ENCODE measurements around the gene BBS2.

The BBS2 gene

GRCh38 chr16:56514845-56515244, 5.0 kb downstream of the BBS2 start:
- Histone ChIP-seq H3K27me3 (ENCODE audit: control insufficient read depth in 3 of 3, insufficient read depth in 3 of 3, low read depth in 1 of 3, low read length in 3 of 3) (no peaks in the 10 kb centered on the region), H4K91ac (ENCODE audit: low read depth, low read length, poor library complexity) (no peak overlapping the region), H2AFZ (ENCODE audit: low read length) (no peak overlapping the region), H3K4me3 (ENCODE audit: low read length in 2 of 2) (no peak overlapping the region), H3K4ac (ENCODE audit: low read length) (no peak overlapping the region), H2AK5ac (ENCODE audit: low read depth, low read length) (no peak overlapping the region), H3K4me1 (ENCODE audit: control insufficient read depth in 2 of 2, insufficient read depth in 1 of 2, low read depth in 1 of 2, low read length in 2 of 2) (peaks cover 1% of the 10 kb centered on the region in 2 donors), H2BK12ac (ENCODE audit: low read length) (no peak overlapping the region), H3K23ac (ENCODE audit: low read depth, low read length, poor library complexity) (no peak overlapping the region), H3K9me3 (replicated peaks in 1 of 2; ENCODE audit: control insufficient read depth in 2 of 2, insufficient read depth in 1 of 2, low read depth in 1 of 2, low read length in 2 of 2) (peaks cover 0 to 5% of the 10 kb centered on the region in 2 donors), H3K4me2 (ENCODE audit: insufficient read depth, low read length, poor library complexity, severe bottlenecking) (no peak overlapping the region), H2BK120ac (ENCODE audit: low read depth, low read length) (no peak overlapping the region), H2BK15ac (ENCODE audit: low read length) (no peak overlapping the region), H3K14ac (ENCODE audit: low read length) (no peak overlapping the region), H3K27ac (replicated peaks; ENCODE audit: low read length) (no peak overlapping the region), H4K8ac (ENCODE audit: low read depth, low read length) (no peak overlapping the region), H3K79me1 (ENCODE audit: low read depth, low read length) (no peaks in the 10 kb centered on the region), H3K18ac (ENCODE audit: low read length) (no peak overlapping the region), H3K9ac (ENCODE audit: low read depth, low read length, poor library complexity) (no peak overlapping the region), H3K36me3 (replicated peaks in 1 of 2; ENCODE audit: control insufficient read depth in 2 of 2, insufficient read depth in 2 of 2, low read length in 2 of 2) (peaks cover 0 to 33% of the 10 kb centered on the region in 2 donors), H2BK5ac (ENCODE audit: low read length) (no peak overlapping the region)
- DNase-seq (ENCODE audit: low spot score): no peak
- no CpG with 5 or more reads among the region's 3 CpGs for WGBS, 2 donors (ENCODE audit: extremely low coverage in 2 of 2, insufficient read length in 2 of 2, insufficient replicate concordance in 1 of 2)

GRCh38 chr16:56513972-56514371, 5.9 kb downstream of the BBS2 start:
- H3K14ac ChIP-seq (ENCODE audit: low read length): no peak overlapping the region
- WGBS, 2 donors (ENCODE audit: extremely low coverage in 2 of 2, insufficient read length in 2 of 2, insufficient replicate concordance in 1 of 2): no CpG with 5 or more reads among the region's 3 CpGs
- DNase-seq (ENCODE audit: low spot score): no peak

GRCh38 chr16:56513091-56513490, 6.7 kb downstream of the BBS2 start:
- H3K4me3 ChIP-seq (ENCODE audit: low read length in 2 of 2): no peak overlapping the region
- no peak overlapping the region for H3K4me2 ChIP-seq (ENCODE audit: insufficient read depth, low read length, poor library complexity, severe bottlenecking)
- no peak overlapping the region for H3K23ac ChIP-seq (ENCODE audit: low read depth, low read length, poor library complexity)
- no peak overlapping the region for H3K18ac ChIP-seq (ENCODE audit: low read length)
- H3K79me1 ChIP-seq (ENCODE audit: low read depth, low read length): no peaks in the 10 kb centered on the region
- H3K9ac ChIP-seq (ENCODE audit: low read depth, low read length, poor library complexity): no peak overlapping the region
- H3K27ac ChIP-seq (replicated peaks; ENCODE audit: low read length): no peak overlapping the region
- no peak overlapping the region for H2BK120ac ChIP-seq (ENCODE audit: low read depth, low read length)
- peaks cover 0 to 5% of the 10 kb centered on the region in 2 donors for H3K9me3 ChIP-seq (replicated peaks in 1 of 2; ENCODE audit: control insufficient read depth in 2 of 2, insufficient read depth in 1 of 2, low read depth in 1 of 2, low read length in 2 of 2)
- H2BK12ac ChIP-seq (ENCODE audit: low read length): no peak overlapping the region
- no peaks in the 10 kb centered on the region for H3K27me3 ChIP-seq (ENCODE audit: control insufficient read depth in 3 of 3, insufficient read depth in 3 of 3, low read depth in 1 of 3, low read length in 3 of 3)
- H3K4ac ChIP-seq (ENCODE audit: low read length): no peak overlapping the region
- no peak overlapping the region for H2BK5ac ChIP-seq (ENCODE audit: low read length)
- no peak overlapping the region for H4K91ac ChIP-seq (ENCODE audit: low read depth, low read length, poor library complexity)
- H3K36me3 ChIP-seq (replicated peaks in 1 of 2; ENCODE audit: control insufficient read depth in 2 of 2, insufficient read depth in 2 of 2, low read length in 2 of 2): peaks cover 0 to 51% of the 10 kb centered on the region in 2 donors
- no peak overlapping the region for H4K8ac ChIP-seq (ENCODE audit: low read depth, low read length)
- no peak overlapping the region for H2AFZ ChIP-seq (ENCODE audit: low read length)
- H3K14ac ChIP-seq (ENCODE audit: low read length): no peak overlapping the region
- DNase-seq (ENCODE audit: low spot score): no peak
- no peak overlapping the region for H2AK5ac ChIP-seq (ENCODE audit: low read depth, low read length)
- no peaks in the 10 kb centered on the region for H3K4me1 ChIP-seq (ENCODE audit: control insufficient read depth in 2 of 2, insufficient read depth in 1 of 2, low read depth in 1 of 2, low read length in 2 of 2)
- WGBS, 2 donors (ENCODE audit: extremely low coverage in 2 of 2, insufficient read length in 2 of 2, insufficient replicate concordance in 1 of 2): no CpG with 5 or more reads among the region's 2 CpGs
- no peak overlapping the region for H2BK15ac ChIP-seq (ENCODE audit: low read length)

More at GRCh38 chr16:56513972-56514371, 5.9 kb downstream of the BBS2 start:
- Histone ChIP-seq H3K23ac (ENCODE audit: low read depth, low read length, poor library complexity) (no peak overlapping the region), H4K91ac (ENCODE audit: low read depth, low read length, poor library complexity) (no peak overlapping the region), H3K18ac (ENCODE audit: low read length) (no peak overlapping the region), H3K36me3 (replicated peaks in 1 of 2; ENCODE audit: control insufficient read depth in 2 of 2, insufficient read depth in 2 of 2, low read length in 2 of 2) (peaks cover 0 to 42% of the 10 kb centered on the region in 2 donors), H2AFZ (ENCODE audit: low read length) (no peak overlapping the region), H2AK5ac (ENCODE audit: low read depth, low read length) (no peak overlapping the region), H3K4me1 (ENCODE audit: control insufficient read depth in 2 of 2, insufficient read depth in 1 of 2, low read depth in 1 of 2, low read length in 2 of 2) (no peaks in the 10 kb centered on the region), H2BK12ac (ENCODE audit: low read length) (no peak overlapping the region), H4K8ac (ENCODE audit: low read depth, low read length) (no peak overlapping the region), H2BK5ac (ENCODE audit: low read length) (no peak overlapping the region), H3K4me2 (ENCODE audit: insufficient read depth, low read length, poor library complexity, severe bottlenecking) (no peak overlapping the region), H3K9me3 (replicated peaks in 1 of 2; ENCODE audit: control insufficient read depth in 2 of 2, insufficient read depth in 1 of 2, low read depth in 1 of 2, low read length in 2 of 2) (peaks cover 0 to 5% of the 10 kb centered on the region in 2 donors), H3K4ac (ENCODE audit: low read length) (no peak overlapping the region), H3K4me3 (ENCODE audit: low read length in 2 of 2) (no peak overlapping the region), H2BK15ac (ENCODE audit: low read length) (no peak overlapping the region), H3K27me3 (ENCODE audit: control insufficient read depth in 3 of 3, insufficient read depth in 3 of 3, low read depth in 1 of 3, low read length in 3 of 3) (no peaks in the 10 kb centered on the region), H3K27ac (replicated peaks; ENCODE audit: low read length) (no peak overlapping the region), H2BK120ac (ENCODE audit: low read depth, low read length) (no peak overlapping the region), H3K79me1 (ENCODE audit: low read depth, low read length) (no peaks in the 10 kb centered on the region), H3K9ac (ENCODE audit: low read depth, low read length, poor library complexity) (no peak overlapping the region)

GRCh38 chr16:56512025-56512424, 7.8 kb downstream of the BBS2 start:
- Histone ChIP-seq H3K27ac (replicated peaks; ENCODE audit: low read length) (no peak overlapping the region), H2AFZ (ENCODE audit: low read length) (no peak overlapping the region)
- WGBS, 2 donors (ENCODE audit: extremely low coverage in 2 of 2, insufficient read length in 2 of 2, insufficient replicate concordance in 1 of 2): no CpG with 5 or more reads among the region's 1 CpG

More at GRCh38 chr16:56512025-56512424, 7.8 kb downstream of the BBS2 start:
- Histone ChIP-seq H2BK15ac (ENCODE audit: low read length) (no peak overlapping the region), H2AK5ac (ENCODE audit: low read depth, low read length) (no peak overlapping the region), H3K36me3 (replicated peaks in 1 of 2; ENCODE audit: control insufficient read depth in 2 of 2, insufficient read depth in 2 of 2, low read length in 2 of 2) (peaks cover 0 to 58% of the 10 kb centered on the region in 2 donors), H2BK12ac (ENCODE audit: low read length) (no peak overlapping the region), H3K4me3 (ENCODE audit: low read length in 2 of 2) (no peak overlapping the region), H4K8ac (ENCODE audit: low read depth, low read length) (no peak overlapping the region), H3K9me3 (replicated peaks in 1 of 2; ENCODE audit: control insufficient read depth in 2 of 2, insufficient read depth in 1 of 2, low read depth in 1 of 2, low read length in 2 of 2) (peaks cover 0 to 5% of the 10 kb centered on the region in 2 donors), H3K18ac (ENCODE audit: low read length) (no peak overlapping the region), H3K9ac (ENCODE audit: low read depth, low read length, poor library complexity) (no peak overlapping the region), H3K4ac (ENCODE audit: low read length) (no peak overlapping the region), H3K23ac (ENCODE audit: low read depth, low read length, poor library complexity) (no peak overlapping the region), H2BK120ac (ENCODE audit: low read depth, low read length) (no peak overlapping the region), H3K4me2 (ENCODE audit: insufficient read depth, low read length, poor library complexity, severe bottlenecking) (no peak overlapping the region), H4K91ac (ENCODE audit: low read depth, low read length, poor library complexity) (no peak overlapping the region), H3K4me1 (ENCODE audit: control insufficient read depth in 2 of 2, insufficient read depth in 1 of 2, low read depth in 1 of 2, low read length in 2 of 2) (no peaks in the 10 kb centered on the region), H3K14ac (ENCODE audit: low read length) (no peak overlapping the region), H2BK5ac (ENCODE audit: low read length) (no peak overlapping the region), H3K27me3 (ENCODE audit: control insufficient read depth in 3 of 3, insufficient read depth in 3 of 3, low read depth in 1 of 3, low read length in 3 of 3) (no peaks in the 10 kb centered on the region), H3K79me1 (ENCODE audit: low read depth, low read length) (no peaks in the 10 kb centered on the region)
- no peak for DNase-seq (ENCODE audit: low spot score)

All from neuronal stem cell (in vitro differentiated cells).